AG10803 (cell line): Measurements from ENCODE around the gene CPNE2.
"Not testable (repeated sequence)": the region's sequence is repeated elsewhere in the genome, so short reads cannot be mapped to it uniquely, and the experiment has no call there.

Experiments used
- DNase-seq: peaks from one replicate; pipeline ENCODE4 v3.0.0; 2010; ENCODE audit warnings: low read depth
- H3K4me3 ChIP-seq: 2 replicates; pipeline ENCODE4 v1.5.1; 2011; ENCODE audit warnings: mild to moderate bottlenecking, low read length, control low read depth
- CTCF ChIP-seq: conservative IDR thresholded peaks from 2 replicates; pipeline ENCODE4 v1.5.1; 2011; ENCODE audit warnings: mild to moderate bottlenecking, low read length, control low read depth, inconsistent platforms

CPNE2 gene

GRCh38 chr16:57100445-57100844, 8.1 kb downstream of the CPNE2 start:
- no peak for DNase-seq
- TF ChIP-seq CTCF, result no peak
- H3K4me3 ChIP-seq, result no peak overlapping the region

- TF ChIP-seq CTCF, result no peak
- H3K4me3 ChIP-seq, result no peak overlapping the region
- DNase-seq, result no peak
Observed at GRCh38 chr16:57102888-57103851, 10.8 kb downstream of the CPNE2 start.

- no peak for DNase-seq
- no peak for TF ChIP-seq CTCF
Observed at GRCh38 chr16:57104706-57105105, 12.3 kb downstream of the CPNE2 start.

GRCh38 chr16:57105184-57105583, 12.8 kb downstream of the CPNE2 start:
- TF ChIP-seq CTCF, result no peak
- DNase-seq, result no peak
- H3K4me3 ChIP-seq, result no peak overlapping the region

More at GRCh38 chr16:57104706-57105105, 12.3 kb downstream of the CPNE2 start:
- no peak overlapping the region for H3K4me3 ChIP-seq

GRCh38 chr16:57106767-57107166, 14.4 kb downstream of the CPNE2 start:
- DNase-seq, result no peak
- TF ChIP-seq CTCF, result no peak
- H3K4me3 ChIP-seq, result no peak overlapping the region

GRCh38 chr16:57107321-57107922, 15.0 kb downstream of the CPNE2 start:
- no peak overlapping the region for H3K4me3 ChIP-seq
- no peak for DNase-seq
- TF ChIP-seq CTCF, result no peak

GRCh38 chr16:57108432-57108831, 16.0 kb downstream of the CPNE2 start:
- no peak for DNase-seq
- TF ChIP-seq CTCF, result no peak
- no peak overlapping the region for H3K4me3 ChIP-seq

- not testable (repeated sequence) for DNase-seq, H3K4me3 ChIP-seq
Observed at GRCh38 chr16:57109259-57110105, 17.1 kb downstream of the CPNE2 start.
